Measurements from ENCODE around the gene NR3C2. TPM values are rescaled to one million over a fixed set of nuclear protein-coding genes. Genes with fewer than 3 reads are reported as not detected.

The NR3C2 gene
- total RNA-seq, 1 experiment from 2014 or later = 2.7 TPM

DNA sequence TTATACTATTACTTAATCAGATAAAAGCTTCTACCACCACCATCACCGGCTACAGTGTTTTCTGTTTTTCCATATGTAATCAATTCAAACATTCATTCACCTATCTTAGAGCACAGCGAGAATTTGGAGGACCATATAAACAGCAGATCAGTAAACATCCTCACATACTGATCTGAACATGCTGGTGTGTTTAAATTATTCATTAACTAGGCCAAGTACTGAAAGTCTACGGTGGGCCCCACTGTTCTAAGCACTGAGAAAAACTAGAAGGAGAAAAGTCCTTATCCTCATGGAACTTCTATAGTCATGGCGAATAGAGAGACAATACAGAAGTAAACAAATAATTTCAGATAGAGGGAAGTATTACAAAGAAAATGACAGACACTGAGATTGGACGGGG, 176.6 kb downstream of the NR3C2 start:
- H3K27ac ChIP-seq (ENCODE audit: low read depth, low read length) = no peak overlapping the region
- H3K4me3 ChIP-seq (replicated peaks in 1 of 2; ENCODE audit: low read depth in 1 of 2, low read length in 2 of 2) = no peak overlapping the region
- ATAC-seq (no peak), DNase-seq (ENCODE audit: low read depth, low spot score) (no peak)
- RAD21 ChIA-PET (ENCODE audit: low non-redundant PET in 1 of 2, low total read pairs in 2 of 2, uncharacterized antibody in 2 of 2, unreplicated experiment in 2 of 2) = no interaction called here
- no peaks in the 10 kb centered on the region for H3K4me1 ChIP-seq (ENCODE audit: control insufficient read depth in 1 of 2, insufficient read depth in 2 of 2, low read length in 2 of 2)
- no peaks in the 10 kb centered on the region for H3K9me3 ChIP-seq (ENCODE audit: control insufficient read depth in 1 of 2, insufficient read depth in 1 of 2, low read depth in 1 of 2, low read length in 2 of 2)
- H4K20me1 ChIP-seq (ENCODE audit: insufficient read depth) = no peaks in the 10 kb centered on the region
- no peak overlapping the region for H3K4me2 ChIP-seq (ENCODE audit: low read length)
- intact Hi-C loops (cut with micrococcal nuclease) = no loop called here
- no peaks in the 10 kb centered on the region for H3K36me3 ChIP-seq (ENCODE audit: control insufficient read depth in 1 of 2, insufficient read depth in 2 of 2, low read length in 2 of 2)
- POLR2A ChIA-PET = no interaction called here
- no TSS peak for BruUV-seq (replicated peaks)
- TF ChIP-seq SP1 (IDR thresholded peaks at IDR 0.05; ENCODE audit: low read depth) = no peak
- TF ChIP-seq POLR2AphosphoS5 (IDR thresholded peaks at IDR 0.05; ENCODE audit: low read depth, low read length) = no peak
- no peak for TF ChIP-seq EZH2phosphoT487 (IDR thresholded peaks at IDR 0.05; ENCODE audit: borderline replicate concordance)
- TF ChIP-seq POLR2A (IDR thresholded peaks at IDR 0.05; ENCODE audit: borderline replicate concordance, extremely low read depth, insufficient read depth, insufficient read length) = no peak
- no peak for TF ChIP-seq ZNF274 (IDR thresholded peaks at IDR 0.05; ENCODE audit: low read depth, low read length)
- TF ChIP-seq EGR1 (IDR thresholded peaks at IDR 0.05; ENCODE audit: low read depth) = no peak
- no peak overlapping the region for H3K9ac ChIP-seq (ENCODE audit: low read length)
- no peaks in the 10 kb centered on the region for H3K9me2 ChIP-seq (ENCODE audit: insufficient read depth)
- H2AFZ ChIP-seq (ENCODE audit: low read depth, low read length, poor library complexity, severe bottlenecking) = no peak overlapping the region
- no peaks in the 10 kb centered on the region for H3K27me3 ChIP-seq (ENCODE audit: insufficient read depth, low read length)
- CTCF ChIA-PET = no interaction called here
- no peaks in the 10 kb centered on the region for H3K79me2 ChIP-seq (ENCODE audit: insufficient read depth, low read length)

- H3K36me3 ChIP-seq (ENCODE audit: control insufficient read depth in 1 of 2, insufficient read depth in 2 of 2, low read length in 2 of 2) = no peaks in the 10 kb centered on the region
- ATAC-seq = no peak
- no peak for TF ChIP-seq ELF1 (IDR thresholded peaks at IDR 0.05; ENCODE audit: borderline replicate concordance, low read depth)
- TF ChIP-seq EGR1 (IDR thresholded peaks at IDR 0.05; ENCODE audit: low read depth) = no peak
- H3K4me3 ChIP-seq (replicated peaks in 1 of 2; ENCODE audit: low read depth in 1 of 2, low read length in 2 of 2) = no peak overlapping the region
- ChIA-PET CTCF (no interaction called here), RAD21 (ENCODE audit: low non-redundant PET in 1 of 2, low total read pairs in 2 of 2, uncharacterized antibody in 2 of 2, unreplicated experiment in 2 of 2) (no interaction called here), POLR2A (interaction anchor here (0.6 kb wide), 1 partner anchor 525 kb away, joined by 4 read pairs; no protein-coding TSS in a partner anchor)
- no peaks in the 10 kb centered on the region for H3K4me1 ChIP-seq (ENCODE audit: control insufficient read depth in 1 of 2, insufficient read depth in 2 of 2, low read length in 2 of 2)
- H4K20me1 ChIP-seq (ENCODE audit: insufficient read depth) = no peaks in the 10 kb centered on the region
- H3K4me2 ChIP-seq (ENCODE audit: low read length) = no peak overlapping the region
- intact Hi-C loops (cut with micrococcal nuclease) = no loop called here
- no peak for DNase-seq (ENCODE audit: low read depth, low spot score)
- no peaks in the 10 kb centered on the region for H3K79me2 ChIP-seq (ENCODE audit: insufficient read depth, low read length)
- BruUV-seq (replicated peaks) = no TSS peak
- no peaks in the 10 kb centered on the region for H3K9me3 ChIP-seq (ENCODE audit: control insufficient read depth in 1 of 2, insufficient read depth in 1 of 2, low read depth in 1 of 2, low read length in 2 of 2)
- no peak overlapping the region for H3K27ac ChIP-seq (ENCODE audit: low read depth, low read length)
- no peaks in the 10 kb centered on the region for H3K9me2 ChIP-seq (ENCODE audit: insufficient read depth)
- no peak overlapping the region for H2AFZ ChIP-seq (ENCODE audit: low read depth, low read length, poor library complexity, severe bottlenecking)
- H3K9ac ChIP-seq (ENCODE audit: low read length) = no peak overlapping the region
- H3K27me3 ChIP-seq (ENCODE audit: insufficient read depth, low read length) = no peaks in the 10 kb centered on the region
These were observed 178.4 kb downstream of the NR3C2 start for GRCh38 chr4:148263802-148264201.
